ENCODE measurements around the gene C9orf72. TPM values are rescaled to one million over a fixed set of nuclear protein-coding genes. Genes with fewer than 3 reads are reported as not detected.

Gene C9orf72
- total RNA-seq, 1 experiment from 2014 or later = 6.0 TPM

- in situ Hi-C loops (cut with HindIII; ENCODE audit: low sequenced_read_pairs) = no loop called here
- no peak for DNase-seq (ENCODE audit: low spot score)
These were observed 11.7 kb upstream of the C9orf72 start for GRCh38 chr9:27584931-27585330.

GRCh38 chr9:27582794-27583193 is 9.5 kb upstream of the C9orf72 start:
- in situ Hi-C loops (cut with HindIII; ENCODE audit: low sequenced_read_pairs) = no loop called here
- DNase-seq (ENCODE audit: low spot score) = no peak

- DNase-seq (ENCODE audit: low spot score) = no peak
- in situ Hi-C loops (cut with HindIII; ENCODE audit: low sequenced_read_pairs) = no loop called here
These were observed 8.5 kb upstream of the C9orf72 start for GRCh38 chr9:27581826-27582225.

GRCh38 chr9:27573634-27574590 is 631 bp upstream of the C9orf72 start:
- in situ Hi-C loops (cut with HindIII; ENCODE audit: low sequenced_read_pairs) = no loop called here
- peak; percentile 100 for DNase-seq (ENCODE audit: low spot score)

GRCh38 chr9:27572566-27572917 is 739 bp downstream of the C9orf72 start:
- in situ Hi-C loops (cut with HindIII; ENCODE audit: low sequenced_read_pairs) = no loop called here
- DNase-seq (ENCODE audit: low spot score) = peak; percentile 70

GRCh38 chr9:27572061-27572460 is 1.2 kb downstream of the C9orf72 start:
- in situ Hi-C loops (cut with HindIII; ENCODE audit: low sequenced_read_pairs) = no loop called here
- DNase-seq (ENCODE audit: low spot score) = peak; percentile 51

GRCh38 chr9:27571011-27571410 is 2.3 kb downstream of the C9orf72 start:
- no peak for DNase-seq (ENCODE audit: low spot score)

GRCh38 chr9:27569406-27569805 is 3.9 kb downstream of the C9orf72 start:
- in situ Hi-C loops (cut with HindIII; ENCODE audit: low sequenced_read_pairs) = no loop called here
- no peak for DNase-seq (ENCODE audit: low spot score)

More at GRCh38 chr9:27571011-27571410, 2.3 kb downstream of the C9orf72 start:
- in situ Hi-C loops (cut with HindIII; ENCODE audit: low sequenced_read_pairs) = no loop called here

- DNase-seq (ENCODE audit: low spot score) = no peak
- in situ Hi-C loops (cut with HindIII; ENCODE audit: low sequenced_read_pairs) = no loop called here
These were observed 7.2 kb downstream of the C9orf72 start for GRCh38 chr9:27566118-27566517.

- no peak for DNase-seq (ENCODE audit: low spot score)
- in situ Hi-C loops (cut with HindIII; ENCODE audit: low sequenced_read_pairs) = no loop called here
These were observed 7.6 kb downstream of the C9orf72 start for GRCh38 chr9:27565696-27566095.

GRCh38 chr9:27564670-27565069 is 8.6 kb downstream of the C9orf72 start:
- in situ Hi-C loops (cut with HindIII; ENCODE audit: low sequenced_read_pairs) = no loop called here
- DNase-seq (ENCODE audit: low spot score) = no peak

- in situ Hi-C loops (cut with HindIII; ENCODE audit: low sequenced_read_pairs) = no loop called here
- DNase-seq (ENCODE audit: low spot score) = no peak
These were observed 9.4 kb downstream of the C9orf72 start for GRCh38 chr9:27563738-27564430.

GRCh38 chr9:27561685-27562084 is 11.6 kb downstream of the C9orf72 start:
- no peak for DNase-seq (ENCODE audit: low spot score)

GRCh38 chr9:27560457-27560856 is 12.8 kb downstream of the C9orf72 start:
- in situ Hi-C loops (cut with HindIII; ENCODE audit: low sequenced_read_pairs) = no loop called here
- no peak for DNase-seq (ENCODE audit: low spot score)

More at GRCh38 chr9:27561685-27562084, 11.6 kb downstream of the C9orf72 start:
- in situ Hi-C loops (cut with HindIII; ENCODE audit: low sequenced_read_pairs) = no loop called here

GRCh38 chr9:27558307-27558706 is 15.0 kb downstream of the C9orf72 start:
- in situ Hi-C loops (cut with HindIII; ENCODE audit: low sequenced_read_pairs) = no loop called here
- DNase-seq (ENCODE audit: low spot score) = no peak

GRCh38 chr9:27556470-27556869 is 16.8 kb downstream of the C9orf72 start:
- no peak for DNase-seq (ENCODE audit: low spot score)
- in situ Hi-C loops (cut with HindIII; ENCODE audit: low sequenced_read_pairs) = no loop called here

- no peak for DNase-seq (ENCODE audit: low spot score)
These were observed 18.6 kb downstream of the C9orf72 start for GRCh38 chr9:27554712-27555111.

GRCh38 chr9:27549196-27549755 is 24.0 kb downstream of the C9orf72 start:
- DNase-seq (ENCODE audit: low spot score) = no peak
- in situ Hi-C loops (cut with HindIII; ENCODE audit: low sequenced_read_pairs) = loop anchor here (25.0 kb wide), 1 partner anchor 212 kb away; no protein-coding TSS in a partner anchor

More at GRCh38 chr9:27554712-27555111, 18.6 kb downstream of the C9orf72 start:
- in situ Hi-C loops (cut with HindIII; ENCODE audit: low sequenced_read_pairs) = no loop called here

- peak; percentile 74 for DNase-seq (ENCODE audit: low spot score)
- in situ Hi-C loops (cut with HindIII; ENCODE audit: low sequenced_read_pairs) = loop anchor here (25.0 kb wide), 1 partner anchor 211 kb away; no protein-coding TSS in a partner anchor
These were observed 25.1 kb downstream of the C9orf72 start for GRCh38 chr9:27548055-27548741.

Data from G401 (cell line).